ENCODE results near the gene CPPED1. TPM values are rescaled to one million over a fixed set of nuclear protein-coding genes. Genes with fewer than 3 reads are reported as not detected.

The CPPED1 gene
- total RNA-seq, 1 experiment from 2014 or later, result 7.9 TPM

- no peak overlapping the region for H3K4me2 ChIP-seq (ENCODE audit: insufficient read depth, insufficient read length, low read length)
- no peak overlapping the region for H4K91ac ChIP-seq (ENCODE audit: insufficient read length, low read depth, low read length)
- no peak overlapping the region for H2BK5ac ChIP-seq (ENCODE audit: insufficient read length, low read length)
- H3K23ac ChIP-seq (ENCODE audit: insufficient read length, low read depth, low read length), result no peak overlapping the region
- no peak overlapping the region for H2BK12ac ChIP-seq (ENCODE audit: insufficient read length, low read depth, low read length)
- no peaks in the 10 kb centered on the region for H3K23me2 ChIP-seq (ENCODE audit: insufficient read length, low read depth, low read length, poor library complexity, severe bottlenecking)
- H3K4ac ChIP-seq (ENCODE audit: low read depth, low read length), result no peak overlapping the region
- H2AFZ ChIP-seq (ENCODE audit: low read length), result no peak overlapping the region
- Mint-ChIP-seq H3K27me3 (ENCODE audit: low read depth) (peaks cover 2% of the 10 kb centered on the region; the same call in 1 of the 2 replicates), H3K36me3 (ENCODE audit: insufficient read depth in 1 of 3, low read depth in 3 of 3) (no peaks in the 10 kb centered on the region), H3K27ac (no peak overlapping the region), H3K9me3 (no peaks in the 10 kb centered on the region; a peak in 1 of 5 replicates), H3K4me1 (no peaks in the 10 kb centered on the region), H3K4me3 (no peak overlapping the region)
- H4K8ac ChIP-seq (replicated peaks; ENCODE audit: insufficient read length, low read depth, low read length), result no peak overlapping the region
- no peak overlapping the region for H2BK15ac ChIP-seq (ENCODE audit: low read depth, low read length)
- no peak for DNase-seq
- H3T11ph ChIP-seq (ENCODE audit: low read length), result no peak overlapping the region
- H4K20me1 ChIP-seq (ENCODE audit: control insufficient read depth, insufficient read depth, insufficient read length), result no peaks in the 10 kb centered on the region
- no peak overlapping the region for H3K56ac ChIP-seq (ENCODE audit: insufficient read length, low read depth, low read length)
- no peaks in the 10 kb centered on the region for H3K79me1 ChIP-seq (ENCODE audit: insufficient read depth, low read depth, low read length, poor library complexity, severe bottlenecking)
- no peak for TF ChIP-seq CTCF (conservative IDR thresholded peaks at IDR 0.05)
- no peaks in the 10 kb centered on the region for H3K9me3 ChIP-seq (ENCODE audit: control insufficient read depth, low read depth, low read length)
- no peaks in the 10 kb centered on the region for H3K79me2 ChIP-seq (ENCODE audit: insufficient read depth, low read length)
- no peak overlapping the region for H2AK5ac ChIP-seq (ENCODE audit: insufficient read length, low read length)
- H2BK20ac ChIP-seq (ENCODE audit: low read depth, low read length, poor library complexity, severe bottlenecking), result no peak overlapping the region
- no peak overlapping the region for H3K18ac ChIP-seq (ENCODE audit: insufficient read length, low read depth, low read length)
- H2BK120ac ChIP-seq (ENCODE audit: low read depth, low read length, poor library complexity, severe bottlenecking), result no peak overlapping the region
- no peak overlapping the region for H3K27ac ChIP-seq (ENCODE audit: insufficient read length, low read depth, low read length)
- WGBS (ENCODE audit: extremely low coverage, insufficient read length, low lambda C conversion rate), result no CpG with 5 or more reads among the region's 2 CpGs
- no peaks in the 10 kb centered on the region for H3K4me1 ChIP-seq (ENCODE audit: insufficient read depth, low read length)
- no peak overlapping the region for H3K9ac ChIP-seq (ENCODE audit: extremely low read depth, insufficient read length, low read length)
- H3K14ac ChIP-seq (ENCODE audit: insufficient read depth, low read length), result no peak overlapping the region
- H4K5ac ChIP-seq (ENCODE audit: insufficient read length, low read depth, low read length), result no peak overlapping the region
- no peaks in the 10 kb centered on the region; the same call in 1 of the 2 replicates for H3K27me3 ChIP-seq (ENCODE audit: insufficient read depth, low read length)
Measured at GRCh38 chr16:12850186-12850585, 46.5 kb upstream of the CPPED1 start.
